ENCODE measurements around the gene FGD1. TPM values are rescaled to one million over a fixed set of nuclear protein-coding genes. Genes with fewer than 3 reads are reported as not detected.
"Not testable (repeated sequence)": the region's sequence is repeated elsewhere in the genome, so short reads cannot be mapped to it uniquely, and the experiment has no call there.

Gene FGD1
- total RNA-seq, 1 experiment from 2014 or later: 36.3 TPM

DNA sequence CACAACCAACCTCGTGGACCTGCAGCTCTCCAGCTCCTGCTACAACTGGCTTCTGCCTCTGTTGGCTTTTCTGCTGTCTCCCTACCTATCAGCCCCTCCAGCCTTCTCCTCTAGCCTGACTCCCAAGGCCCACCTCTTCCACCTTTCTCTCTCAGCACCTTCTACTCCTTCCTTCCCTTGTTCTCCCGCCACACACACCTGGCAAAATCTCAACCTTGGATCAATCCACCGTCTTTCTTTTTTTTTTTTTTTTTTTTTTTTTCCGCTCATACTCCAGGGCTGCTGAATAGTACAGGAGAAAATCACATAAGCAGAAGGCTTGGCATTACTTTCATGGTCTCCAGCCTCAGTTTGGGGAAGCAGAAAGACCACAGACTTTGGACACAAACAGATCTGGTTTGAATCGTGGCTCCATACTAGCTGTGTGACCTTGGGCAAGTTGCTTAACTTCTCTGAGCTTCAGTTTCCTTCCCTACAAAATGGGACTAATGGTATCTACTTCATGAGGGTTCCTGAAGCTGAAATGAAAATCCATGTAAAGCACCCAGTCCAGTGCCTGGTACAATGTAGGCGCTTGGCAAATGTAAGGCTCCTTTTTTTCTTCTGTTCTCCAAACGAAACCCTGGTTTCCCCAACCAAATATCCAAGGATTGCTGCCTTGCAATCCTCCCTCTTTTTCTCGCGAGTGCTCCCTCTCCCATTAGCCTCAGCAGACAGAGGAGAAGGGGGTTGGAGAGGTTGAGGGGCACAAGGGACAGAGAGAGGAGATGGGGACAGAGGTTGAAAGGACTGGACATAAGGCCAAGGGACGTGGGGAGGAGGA is 1.7 kb downstream of the FGD1 start:
- Mint-ChIP-seq H3K4me1 (peaks cover 52% of the 10 kb centered on the region), H3K27ac (no peak overlapping the region), H3K27me3 (ENCODE audit: low read depth) (no peaks in the 10 kb centered on the region), H3K9me3 (no peaks in the 10 kb centered on the region), H3K4me3 (peak overlapping the region; percentile 86), H3K36me3 (peaks cover 10% of the 10 kb centered on the region)
- DNase-seq (ENCODE audit: low spot score): no peak
- CTCF ChIA-PET: interaction anchor here (0.6 kb wide), 2 partner anchors 12 to 177 kb away, joined by 3 read pairs; no protein-coding TSS in a partner anchor
- no peak for ATAC-seq
- POLR2A ChIA-PET: interaction anchor here (1.1 to 2.0 kb wide), 2 partner anchors 10 to 11 kb away, joined by 4 read pairs; no protein-coding TSS in a partner anchor
- TF ChIP-seq NFE2L1 (CRISPR knock-in tag; IDR thresholded peaks at IDR 0.05) (no peak), ZNF263 (CRISPR knock-in tag; IDR thresholded peaks at IDR 0.05; ENCODE audit: low read depth) (peak; percentile 71; the same call in 1 of the 2 replicates)

DNA sequence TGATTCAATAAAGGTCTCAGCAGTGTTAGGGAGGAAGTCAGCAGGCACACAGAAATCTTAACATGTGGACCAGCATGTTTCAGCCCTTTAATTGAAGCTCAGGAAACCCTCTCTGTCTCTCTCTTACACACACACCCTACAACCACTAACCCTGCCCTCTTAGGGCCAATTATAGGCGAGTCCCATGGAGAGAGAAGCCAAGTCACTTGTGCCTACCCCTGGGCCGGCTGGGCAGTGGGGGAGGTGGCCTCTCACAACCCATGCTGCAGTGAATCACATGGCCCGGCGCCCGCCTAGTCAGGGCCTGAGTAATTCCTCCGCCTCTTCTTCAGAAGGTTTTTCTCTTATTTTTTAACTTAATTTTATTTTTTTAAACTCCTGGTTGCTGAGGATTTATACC is 3.7 kb downstream of the FGD1 start:
- peaks cover 39% of the 10 kb centered on the region for H3K4me1 Mint-ChIP-seq
- H3K4me3 Mint-ChIP-seq: no peak overlapping the region
- H3K9me3 Mint-ChIP-seq: no peaks in the 10 kb centered on the region
- ATAC-seq: peak; percentile 14; the same call in 1 of the 2 replicates
- DNase-seq (ENCODE audit: low spot score): no peak
- ChIA-PET POLR2A (no interaction called here), CTCF (no interaction called here)
- H3K36me3 Mint-ChIP-seq: peaks cover 10% of the 10 kb centered on the region
- H3K27me3 Mint-ChIP-seq (ENCODE audit: low read depth): no peaks in the 10 kb centered on the region
- TF ChIP-seq, protein P1, sequence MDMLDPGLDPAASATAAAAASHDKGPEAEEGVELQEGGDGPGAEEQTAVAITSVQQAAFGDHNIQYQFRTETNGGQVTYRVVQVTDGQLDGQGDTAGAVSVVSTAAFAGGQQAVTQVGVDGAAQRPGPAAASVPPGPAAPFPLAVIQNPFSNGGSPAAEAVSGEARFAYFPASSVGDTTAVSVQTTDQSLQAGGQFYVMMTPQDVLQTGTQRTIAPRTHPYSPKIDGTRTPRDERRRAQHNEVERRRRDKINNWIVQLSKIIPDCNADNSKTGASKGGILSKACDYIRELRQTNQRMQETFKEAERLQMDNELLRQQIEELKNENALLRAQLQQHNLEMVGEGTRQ (CRISPR knock-in tag; IDR thresholded peaks at IDR 0.05): peak; percentile 35; the same call in 1 of the 2 replicates
- no peak for TF ChIP-seq ELF4 (CRISPR knock-in tag; IDR thresholded peaks at IDR 0.05; ENCODE audit: low read depth)
- no peak overlapping the region for H3K27ac Mint-ChIP-seq

DNA sequence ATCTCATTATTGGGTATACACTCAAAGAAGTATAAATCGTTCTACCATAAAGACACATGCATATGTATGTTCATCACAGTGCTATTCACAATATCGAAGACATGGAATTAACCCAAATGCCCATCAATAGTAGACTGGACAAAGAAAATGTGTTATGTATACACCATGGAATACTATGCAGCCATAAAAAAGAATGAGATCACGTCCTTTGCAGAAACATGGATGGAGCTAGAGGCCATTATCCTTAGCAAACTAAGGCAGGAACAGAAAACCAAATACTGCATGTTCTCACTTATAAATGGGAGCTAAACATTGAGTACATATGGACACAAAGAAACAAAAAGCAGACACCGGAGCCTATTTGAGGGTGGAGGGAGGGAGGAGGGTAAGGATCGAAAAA is 6.2 kb downstream of the FGD1 start:
- H3K9me3 Mint-ChIP-seq; ATAC-seq; H3K27ac Mint-ChIP-seq; H3K4me3 Mint-ChIP-seq; POLR2A ChIA-PET; CTCF ChIA-PET; DNase-seq (ENCODE audit: low spot score); H3K27me3 Mint-ChIP-seq (ENCODE audit: low read depth): not testable (repeated sequence)
- Mint-ChIP-seq H3K36me3 (peaks cover 10% of the 10 kb centered on the region), H3K4me1 (peaks cover 34% of the 10 kb centered on the region)

DNA sequence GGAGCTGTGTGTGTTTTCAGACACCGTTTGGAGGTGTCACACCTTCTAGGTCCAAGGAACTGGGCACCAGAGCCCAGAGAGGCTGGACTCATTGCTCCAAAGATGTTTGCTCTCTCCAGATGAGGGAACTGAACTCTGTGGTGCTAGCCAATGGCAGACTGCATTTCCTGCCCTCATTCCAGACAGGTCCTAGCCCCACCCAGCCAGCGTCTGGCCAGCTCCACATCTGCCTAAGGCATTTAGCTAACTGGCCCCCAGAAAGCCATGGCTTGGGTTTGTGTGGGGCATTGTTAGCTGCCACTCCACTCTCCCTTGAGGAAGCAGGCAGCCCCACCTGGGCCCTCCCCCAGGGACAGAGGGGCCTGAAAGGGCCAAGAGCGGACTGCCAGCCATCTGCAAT is 11.4 kb downstream of the FGD1 start:
- ATAC-seq (peak; percentile 33), DNase-seq (ENCODE audit: low spot score) (peak; percentile 15)
- ChIA-PET POLR2A (interaction anchor here (0.6 to 1.5 kb wide), 3 partner anchors 10 to 324 kb away, joined by 3 to 4 read pairs (median 4); partner anchors contain the start of gene GNL3L), CTCF (no interaction called here)
- Mint-ChIP-seq H3K9me3 (no peaks in the 10 kb centered on the region), H3K27ac (no peak overlapping the region; the same call in 1 of the 2 replicates), H3K4me3 (no peak overlapping the region), H3K27me3 (ENCODE audit: low read depth) (no peaks in the 10 kb centered on the region), H3K36me3 (peaks cover 2% of the 10 kb centered on the region), H3K4me1 (peaks cover 53% of the 10 kb centered on the region)
- TF ChIP-seq RORB (CRISPR knock-in tag; IDR thresholded peaks at IDR 0.05): no peak
- TF ChIP-seq, protein P2, sequence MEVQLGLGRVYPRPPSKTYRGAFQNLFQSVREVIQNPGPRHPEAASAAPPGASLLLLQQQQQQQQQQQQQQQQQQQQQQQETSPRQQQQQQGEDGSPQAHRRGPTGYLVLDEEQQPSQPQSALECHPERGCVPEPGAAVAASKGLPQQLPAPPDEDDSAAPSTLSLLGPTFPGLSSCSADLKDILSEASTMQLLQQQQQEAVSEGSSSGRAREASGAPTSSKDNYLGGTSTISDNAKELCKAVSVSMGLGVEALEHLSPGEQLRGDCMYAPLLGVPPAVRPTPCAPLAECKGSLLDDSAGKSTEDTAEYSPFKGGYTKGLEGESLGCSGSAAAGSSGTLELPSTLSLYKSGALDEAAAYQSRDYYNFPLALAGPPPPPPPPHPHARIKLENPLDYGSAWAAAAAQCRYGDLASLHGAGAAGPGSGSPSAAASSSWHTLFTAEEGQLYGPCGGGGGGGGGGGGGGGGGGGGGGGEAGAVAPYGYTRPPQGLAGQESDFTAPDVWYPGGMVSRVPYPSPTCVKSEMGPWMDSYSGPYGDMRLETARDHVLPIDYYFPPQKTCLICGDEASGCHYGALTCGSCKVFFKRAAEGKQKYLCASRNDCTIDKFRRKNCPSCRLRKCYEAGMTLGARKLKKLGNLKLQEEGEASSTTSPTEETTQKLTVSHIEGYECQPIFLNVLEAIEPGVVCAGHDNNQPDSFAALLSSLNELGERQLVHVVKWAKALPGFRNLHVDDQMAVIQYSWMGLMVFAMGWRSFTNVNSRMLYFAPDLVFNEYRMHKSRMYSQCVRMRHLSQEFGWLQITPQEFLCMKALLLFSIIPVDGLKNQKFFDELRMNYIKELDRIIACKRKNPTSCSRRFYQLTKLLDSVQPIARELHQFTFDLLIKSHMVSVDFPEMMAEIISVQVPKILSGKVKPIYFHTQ (CRISPR knock-in tag; IDR thresholded peaks at IDR 0.05): no peak
- TF ChIP-seq, protein P3, sequence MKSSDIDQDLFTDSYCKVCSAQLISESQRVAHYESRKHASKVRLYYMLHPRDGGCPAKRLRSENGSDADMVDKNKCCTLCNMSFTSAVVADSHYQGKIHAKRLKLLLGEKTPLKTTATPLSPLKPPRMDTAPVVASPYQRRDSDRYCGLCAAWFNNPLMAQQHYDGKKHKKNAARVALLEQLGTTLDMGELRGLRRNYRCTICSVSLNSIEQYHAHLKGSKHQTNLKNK (CRISPR knock-in tag; IDR thresholded peaks at IDR 0.05): no peak

DNA sequence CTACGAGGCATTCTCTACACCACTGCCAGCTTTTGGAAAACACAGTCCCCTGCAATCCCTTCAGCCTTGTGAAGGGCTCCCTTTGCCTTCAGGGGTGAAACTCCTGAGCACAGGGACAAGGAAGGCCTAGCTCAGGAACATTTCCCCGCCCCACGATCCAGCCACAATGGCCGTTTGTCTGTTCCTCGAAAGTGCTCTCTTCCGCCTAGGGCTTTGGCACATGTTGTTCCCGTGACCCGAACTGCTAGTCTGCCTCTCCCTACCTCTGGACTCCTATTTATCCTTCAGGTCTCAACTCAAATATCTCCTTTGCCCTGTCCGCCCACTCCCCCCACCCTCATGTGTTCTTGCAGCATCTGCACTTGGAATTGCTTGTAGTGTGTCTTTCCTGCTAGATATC is 12.1 kb downstream of the FGD1 start:
- H3K4me1 Mint-ChIP-seq: peaks cover 59% of the 10 kb centered on the region
- ChIA-PET POLR2A (interaction anchor here (1.2 to 1.5 kb wide), 2 partner anchors 11 to 46 kb away, joined by 4 read pairs; partner anchors contain the start of gene GNL3L), CTCF (no interaction called here)
- peak overlapping the region; percentile 55 for H3K4me3 Mint-ChIP-seq
- TF ChIP-seq NR3C1 (CRISPR knock-in tag; conservative IDR thresholded peaks at IDR 0.05; ENCODE audit: low read depth): no peak
- TF ChIP-seq JAZF1 (CRISPR knock-in tag; IDR thresholded peaks at IDR 0.05): no peak
- TF ChIP-seq ZNF232 (CRISPR knock-in tag; IDR thresholded peaks at IDR 0.05): no peak
- no peak for DNase-seq (ENCODE audit: low spot score)
- no peak for ATAC-seq
- H3K9me3 Mint-ChIP-seq: no peaks in the 10 kb centered on the region
- no peaks in the 10 kb centered on the region for H3K27me3 Mint-ChIP-seq (ENCODE audit: low read depth)
- no peaks in the 10 kb centered on the region for H3K36me3 Mint-ChIP-seq
- peak overlapping the region; percentile 89 for H3K27ac Mint-ChIP-seq

Data from WTC11 (cell line).